GM12878 (cell line): ENCODE data around the gene TP63. TPM values are rescaled to one million over a fixed set of nuclear protein-coding genes. Genes with fewer than 3 reads are reported as not detected.
A peak's percentile ranks its signal among the peaks of the same experiment; 100 is the strongest.

ENCODE experiments used
- ATAC-seq: fragments of 200-7000 bp; cut with Tn5 transposase; 3 replicates; pipeline ENCODE4 v1.9.1; 2020; ENCODE audit warnings: mild to moderate bottlenecking, moderate library complexity
- BruUV-seq: library from RNA; stranded (reverse); fragments of 400-500 nt; replicated peaks from 2 replicates; lab custom pipeline; 2021; lab: Mats Ljungman, UMichigan
- CTCF ChIA-PET: fragments of 300-600 bp; sonication (Branson Sonifier 250); formaldehyde crosslinking; extraction: SDS; loops from one replicate; lab custom pipeline; 2021; ENCODE audit warnings: inconsistent platforms; lab: Yijun Ruan, JAX
- POLR2A ChIA-PET: fragments of 350-600 bp; formaldehyde crosslinking; extraction: SDS; loops from one replicate; lab custom pipeline; 2021; ENCODE audit warnings: inconsistent platforms; lab: Charles Lee
- RAD21 ChIA-PET: fragments of 300-600 bp; sonication (Branson Sonifier 250); formaldehyde crosslinking; loops from one replicate; lab custom pipeline; 2023; ENCODE audit warnings: antibody characterized with exemption; ENCODE audit not compliant: unreplicated experiment; lab: Charles Lee
- SMC1A ChIA-PET: fragments of 300-600 bp; sonication (Branson Sonifier 250); formaldehyde crosslinking; loops from one replicate; lab custom pipeline; 2023; ENCODE audit not compliant: unreplicated experiment, uncharacterized antibody; lab: Charles Lee
- DNase-seq: peaks from one replicate; pipeline ENCODE4 v3.0.0-alpha.2; 2011; ENCODE audit warnings: low read depth, low spot score
- FAIRE-seq: peaks from 3 replicates; lab custom pipeline; 2011; peaks lifted over from hg19 to GRCh38; lab: Jason Lieb, UNC
- H2AFZ ChIP-seq: 2 replicates; pipeline ENCODE4 v1.6.0; 2011; ENCODE audit warnings: low read depth, low read length, control low read depth; ENCODE audit not compliant: control insufficient read depth
- H3K27ac ChIP-seq: 2 replicates; pipeline ENCODE4 v1.5.1; 2011; ENCODE audit warnings: control low read depth; ENCODE audit not compliant: control insufficient read depth, insufficient read depth
- H3K27me3 ChIP-seq, 2 experiments: replicated peaks in 1 of 2; 2 replicates each; pipeline versions ENCODE4 v1.6.0 to v1.6.1; 2011; ENCODE audit warnings: low read length in 1 of 2; ENCODE audit not compliant: control insufficient read depth in 2 of 2, insufficient read depth in 2 of 2
- H3K36me3 ChIP-seq, 2 experiments: 2 replicates each; pipeline ENCODE4 v1.5.1; 2011; ENCODE audit warnings: low read length in 1 of 2; ENCODE audit not compliant: control insufficient read depth in 2 of 2, insufficient read depth in 2 of 2
- H3K4me1 ChIP-seq: 2 replicates; pipeline ENCODE4 v1.6.1; 2011; ENCODE audit warnings: mild to moderate bottlenecking, low read length, moderate library complexity, mixed read lengths; ENCODE audit not compliant: control insufficient read depth, insufficient read depth
- H3K4me2 ChIP-seq: 2 replicates; pipeline ENCODE4 v1.6.0; 2011; ENCODE audit warnings: control low read depth; ENCODE audit not compliant: control insufficient read depth, insufficient read depth
- H3K4me3 ChIP-seq: fragments of 200-600 bp; sonication (generic); 2 replicates; pipeline ENCODE4 v1.5.1; 2016
- H3K79me2 ChIP-seq: 2 replicates; pipeline ENCODE4 v1.6.0; 2011; ENCODE audit warnings: low read length; ENCODE audit not compliant: control insufficient read depth, insufficient read depth
- H3K9ac ChIP-seq: 2 replicates; pipeline ENCODE4 v1.8.0; 2011; ENCODE audit warnings: low read length, control low read depth, mixed read lengths; ENCODE audit not compliant: control insufficient read depth, insufficient read depth
- H3K9me3 ChIP-seq: replicated peaks from 3 replicates; pipeline ENCODE4 v1.5.1; 2011; ENCODE audit warnings: mild to moderate bottlenecking, low read length; ENCODE audit not compliant: control insufficient read depth, insufficient read depth
- H4K20me1 ChIP-seq: 2 replicates; pipeline ENCODE4 v1.6.0; 2011; ENCODE audit not compliant: control insufficient read depth, insufficient read depth
- ASH2L ChIP-seq: fragments of 300-600, 200-600 bp; sonication (generic); IDR thresholded peaks from 2 replicates; pipeline ENCODE4 v1.6.1; 2017; ENCODE audit warnings: low read depth, mild to moderate bottlenecking, borderline replicate concordance
- ATF2 ChIP-seq: IDR thresholded peaks from 2 replicates; pipeline ENCODE4 v1.6.1; 2012; ENCODE audit warnings: low read length, inconsistent platforms
- BCL11A ChIP-seq: IDR thresholded peaks from 2 replicates; pipeline ENCODE4 v1.6.1; 2011; ENCODE audit warnings: low read depth, low read length
- BCL3 ChIP-seq: IDR thresholded peaks from 2 replicates; pipeline ENCODE4 v1.6.1; 2011; ENCODE audit warnings: borderline replicate concordance, low read depth, mild to moderate bottlenecking, moderate library complexity, low read length; ENCODE audit not compliant: insufficient read depth, poor library complexity, severe bottlenecking
- CREM ChIP-seq: IDR thresholded peaks from 2 replicates; pipeline ENCODE4 v1.6.1; 2014; ENCODE audit warnings: antibody characterized with exemption, low read depth
- E2F8 ChIP-seq: fragments of 450-650 bp; IDR thresholded peaks from 2 replicates; pipeline ENCODE4 v1.6.1; 2018; ENCODE audit warnings: mild to moderate bottlenecking, low read depth, moderate library complexity; ENCODE audit not compliant: partially characterized antibody
- IKZF1 ChIP-seq: fragments of 450-650 bp; conservative IDR thresholded peaks from 2 replicates; pipeline ENCODE4 v1.6.1; 2017; ENCODE audit warnings: antibody characterized with exemption, mild to moderate bottlenecking
- IRF4 ChIP-seq: IDR thresholded peaks from 2 replicates; pipeline ENCODE4 v1.6.1; 2011; ENCODE audit warnings: low read depth, low read length
- JUNB ChIP-seq: IDR thresholded peaks from 2 replicates; pipeline ENCODE4 v1.6.1; 2016; ENCODE audit warnings: antibody characterized with exemption, mild to moderate bottlenecking
- KDM1A ChIP-seq: fragments of 200-600 bp; sonication (generic); IDR thresholded peaks from 2 replicates; pipeline ENCODE4 v1.6.1; 2016; ENCODE audit warnings: borderline replicate concordance
- MXI1 ChIP-seq: fragments of 150-350 bp; IDR thresholded peaks from 2 replicates; pipeline ENCODE4 v1.6.1; 2011; ENCODE audit warnings: low read depth, mild to moderate bottlenecking, inconsistent platforms, low read length, improper control_type of control experiment
- NFIC ChIP-seq: IDR thresholded peaks from 2 replicates; pipeline ENCODE4 v1.6.1; 2012; ENCODE audit warnings: low read depth, mild to moderate bottlenecking, inconsistent platforms, low read length, moderate library complexity
- RELB ChIP-seq: fragments of 450-650 bp; IDR thresholded peaks from 2 replicates; pipeline ENCODE4 v1.6.1; 2017; ENCODE audit warnings: low read depth, mild to moderate bottlenecking, moderate library complexity
- RUNX3 ChIP-seq: IDR thresholded peaks from 2 replicates; pipeline ENCODE4 v1.6.1; 2012; ENCODE audit warnings: low read length, inconsistent platforms
- SRF ChIP-seq, 2 experiments: IDR thresholded peaks; 2 replicates each; pipeline ENCODE4 v1.6.1; 2011; ENCODE audit warnings: low read depth in 2 of 2, low read length in 2 of 2, mild to moderate bottlenecking in 1 of 2, moderate library complexity in 1 of 2
- TAF1 ChIP-seq: IDR thresholded peaks from 2 replicates; pipeline ENCODE4 v1.6.1; 2011; ENCODE audit warnings: mild to moderate bottlenecking, low read depth, low read length, borderline replicate concordance
- ZSCAN29 ChIP-seq: fragments of 450-650 bp; IDR thresholded peaks from 2 replicates; pipeline ENCODE4 v1.6.1; 2017; ENCODE audit warnings: mild to moderate bottlenecking, moderate library complexity
- WGBS: methylation state at CpG from one replicate; pipeline ENCODE4 v1.1.6; 2016; ENCODE audit warnings: low lambda C conversion rate; ENCODE audit not compliant: insufficient replicate concordance, insufficient coverage; ENCODE audit errors: missing lambda C conversion rate; 5-methylcytosine and 5-hydroxymethylcytosine counted together
- in situ Hi-C: fragments of 300-500 bp; cut with MboI; formaldehyde crosslinking; loops from 9 replicates; pipeline ENCODE4 v1.14.3; 2018; ENCODE audit warnings: mixed read lengths
- intact Hi-C: fragments of 100-400 bp; cut with micrococcal nuclease; formaldehyde crosslinking; loops from one replicate; pipeline ENCODE4 v1.14.2; 2022; ENCODE audit not compliant: unreplicated experiment
- polyA plus RNA-seq, 11 experiments: library from polyadenylated mRNA; depleted of rRNA in 4 of 11; unstranded in 6 of 11; stranded (reverse) in 5 of 11; fragments of >200 nt; fragmentation: Nextera tagmentation in 4 of 11; fragmentation: Illumina TruSeq in 1 of 11; extraction: Ambion mirVana in 4 of 11; extraction: Trizol in 1 of 11; gene quantifications; 1 replicate in 1 of 11; 2 replicates in 10 of 11; pipeline versions ENCODE4 v1.2.1 to v1.2.3, GENCODE V29; 2011 to 2016; ENCODE audit warnings: inconsistent platforms in 2 of 11, missing spikeins in 2 of 11, low read depth in 1 of 11
- total RNA-seq, 4 experiments: library from RNA; depleted of rRNA in 3 of 4; stranded (reverse); fragments of >200 nt in 3 of 4; fragmentation: Illumina TruSeq in 1 of 4; extraction: Trizol in 1 of 4; gene quantifications; 2 replicates each; pipeline versions ENCODE4 v1.2.1 to v1.2.3, GENCODE V29; 2013 to 2021

TP63 gene
- total and polyA plus RNA-seq, 10 of the 15 experiments (the other 5 are each of a cell fraction or from before 2014, with no cell fraction given): 1.4 to 10.8 (median 6.2) TPM

GRCh38 chr3:189625071-189625470, 6.1 kb upstream of the TP63 start:
- no TSS peak for BruUV-seq
- ATAC-seq: peak; percentile 55
- no peak for FAIRE-seq
- Histone ChIP-seq H2AFZ (no peak overlapping the region; the same call in 1 of the 2 replicates), H3K9me3 (no peaks in the 10 kb centered on the region; the same call in 1 of the 3 replicates), H3K4me1 (peaks cover 31% of the 10 kb centered on the region; the same call in 1 of the 2 replicates), H4K20me1 (no peaks in the 10 kb centered on the region), H3K79me2 (no peaks in the 10 kb centered on the region), H3K27ac (peak overlapping the region; percentile 27; the same call in 1 of the 2 replicates), H3K36me3 (no peaks in the 10 kb centered on the region), H3K4me2 (0 out of 2 replicates have a peak overlapping the region, but pooled peaks have one; percentile 15), H3K27me3 (no peaks in the 10 kb centered on the region), H3K4me3 (no peak overlapping the region), H3K9ac (no peak overlapping the region)
- SMC1A ChIA-PET: interaction anchor here (0.7 to 1.7 kb wide), 3 partner anchors 37 to 353 kb away, joined by 3 to 7 read pairs (median 3); no protein-coding TSS in a partner anchor
- in situ Hi-C loops (no loop called here), intact Hi-C loops (no loop called here)
- RAD21 ChIA-PET: interaction anchor here (1.1 to 1.6 kb wide), 3 partner anchors 9 to 56 kb away, joined by 3 to 4 read pairs (median 3); no protein-coding TSS in a partner anchor
- WGBS: 25% methylated on average over 3 of the region's 3 CpGs
- DNase-seq: no peak
- POLR2A ChIA-PET: interaction anchor here (1.1 kb wide), 1 partner anchor 113 kb away, joined by 3 read pairs; no protein-coding TSS in a partner anchor
- CTCF ChIA-PET: no interaction called here
- TF ChIP-seq RUNX3 (peak; percentile 31; the same call in 1 of the 2 replicates), JUNB (peak; percentile 77), MXI1 (no peak), BCL11A (peak; percentile 43; the same call in 1 of the 2 replicates), IKZF1 (peak; percentile 20; the same call in 1 of the 2 replicates), SRF (IDR thresholded peaks at IDR 0.05; ENCODE audit: low read depth in 2 of 2, low read length in 2 of 2) (0 out of 4 replicates have a peak, but pooled peaks of 1 of the 2 experiments have one; percentile 13), NFIC (peak; percentile 66; the same call in 1 of the 2 replicates), ASH2L (no peak), BCL3 (no peak), ZSCAN29 (no peak), CREM (peak; percentile 42; the same call in 1 of the 2 replicates), ATF2 (0 out of 2 replicates have a peak, but pooled peaks have one; percentile 38), IRF4 (peak; percentile 47; the same call in 1 of the 2 replicates), TAF1 (no peak), RELB (0 out of 2 replicates have a peak, but pooled peaks have one; percentile 14), KDM1A (no peak), E2F8 (no peak)
